H1 (cell line): ENCODE results near the gene LARGE2. TPM values are rescaled to one million over a fixed set of nuclear protein-coding genes. Genes with fewer than 3 reads are reported as not detected.

Experiments used
- CREB1 ChIP-seq: IDR thresholded peaks from 2 replicates; pipeline ENCODE4 v1.6.1; 2012; ENCODE audit warnings: inconsistent platforms
- PHF8 ChIP-seq: fragments of 200-600 bp; sonication (generic); conservative IDR thresholded peaks from 2 replicates; pipeline ENCODE4 v1.7.1; 2012; ENCODE audit warnings: low read depth, mild to moderate bottlenecking, inconsistent platforms, low read length, moderate library complexity
- SIRT6 ChIP-seq: IDR thresholded peaks from one replicate; pipeline ENCODE4 v1.7.1; 2012; ENCODE audit warnings: low read length, inconsistent platforms
- polyA plus RNA-seq, 7 experiments: library from polyadenylated mRNA; depleted of rRNA in 3 of 7; stranded (reverse) in 5 of 7; unstranded in 2 of 7; fragments of >200 nt in 5 of 7; fragments of 200-250 nt in 2 of 7; gene quantifications; 1 replicate in 5 of 7; 2 replicates in 1 of 7; 4 replicates in 1 of 7; pipeline versions ENCODE4 v1.2.1 to v1.2.3, GENCODE V29; 2011 to 2013; ENCODE audit warnings: missing spikeins in 2 of 7, mixed read lengths in 2 of 7
- total RNA-seq: library from RNA; stranded (reverse); fragmentation: NEBNext Ultra II Directional; extraction: Animal tissue kit (Norgen Biotek cat#: 25700); gene quantifications from 2 replicates; pipeline ENCODE4 v1.2.1, GENCODE V29; 2021

LARGE2 gene
- total and polyA plus RNA-seq, 2 of the 8 experiments (the other 6 are each of a cell fraction or from before 2014, with no cell fraction given) = 111 to 137 TPM

DNA sequence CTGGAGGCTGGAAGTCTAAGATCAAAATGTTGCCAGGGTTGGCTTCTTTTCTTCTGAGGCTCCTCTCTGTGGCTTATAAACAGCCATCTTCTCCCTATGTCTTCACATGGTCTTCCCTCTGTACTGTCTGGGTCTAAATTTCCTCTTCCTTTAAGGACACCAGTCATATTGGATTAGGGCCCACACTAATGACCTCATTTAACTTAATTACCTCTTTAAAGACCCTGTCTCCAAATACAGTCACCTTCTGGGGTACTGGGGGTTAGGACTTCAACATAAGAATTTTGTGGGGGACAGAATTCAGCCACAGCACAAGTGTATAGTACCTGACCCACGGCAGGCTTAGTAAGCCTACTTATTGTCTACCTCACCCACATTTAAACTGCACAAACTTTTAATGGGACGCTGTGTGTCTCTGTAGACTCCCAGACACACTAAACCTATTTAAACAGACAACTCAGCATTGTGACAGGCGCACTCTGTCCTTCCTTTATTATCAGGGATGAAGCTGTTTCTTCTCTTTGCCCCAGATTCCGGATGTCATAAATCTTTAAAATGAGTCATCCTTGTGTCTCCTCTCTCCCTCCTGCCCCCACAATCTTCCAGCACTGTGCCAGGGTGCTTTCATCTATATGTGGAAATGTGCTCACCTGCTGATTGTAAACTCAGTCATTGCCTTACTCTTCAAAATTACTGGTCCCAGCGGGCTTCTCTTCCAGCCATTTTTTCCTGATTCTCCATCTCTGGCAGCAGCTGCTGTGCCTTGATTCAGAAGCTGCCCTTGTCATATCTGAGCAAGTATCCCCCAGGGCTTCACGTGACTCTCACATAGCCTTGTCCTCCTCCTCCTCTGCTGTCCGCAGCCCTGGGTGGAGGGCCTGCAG is 42.4 kb upstream of the LARGE2 start (continued):
- TF ChIP-seq PHF8 (no peak), SIRT6 (no peak), CREB1 (no peak)
